GM10847 (cell line): ENCODE measurements around the gene RGCC.
A peak's percentile ranks its signal among the peaks of the same experiment; 100 is the strongest.

Experiments
- POLR2A ChIP-seq: IDR thresholded peaks from 2 replicates; pipeline ENCODE4 v1.6.1; 2011; ENCODE audit not compliant: insufficient read length; ENCODE audit errors: extremely low read depth

Gene RGCC

GRCh38 chr13:41456768-41457588, at the start of gene RGCC:
RGCC (plus strand) TSS chr13:41457550; CDS start chr13:41457708, 158 bp downstream.
- peak; percentile 65 for TF ChIP-seq POLR2A

- TF ChIP-seq POLR2A: no peak
These were observed 49.2 kb upstream of the RGCC start for GRCh38 chr13:41408121-41408520.

GRCh38 chr13:41408746-41409145, 48.6 kb upstream of the RGCC start:
- TF ChIP-seq POLR2A: no peak

- no peak for TF ChIP-seq POLR2A
These were observed 47.7 kb upstream of the RGCC start for GRCh38 chr13:41409611-41410010.

GRCh38 chr13:41411060-41411459, 46.3 kb upstream of the RGCC start:
- no peak for TF ChIP-seq POLR2A

GRCh38 chr13:41411522-41411921, 45.8 kb upstream of the RGCC start:
- no peak for TF ChIP-seq POLR2A

- TF ChIP-seq POLR2A: no peak
These were observed 43.5 kb upstream of the RGCC start for GRCh38 chr13:41413872-41414271.

GRCh38 chr13:41416276-41416675, 41.1 kb upstream of the RGCC start:
- no peak for TF ChIP-seq POLR2A

GRCh38 chr13:41418027-41418426, 39.3 kb upstream of the RGCC start:
- TF ChIP-seq POLR2A: no peak

GRCh38 chr13:41418731-41419130, 38.6 kb upstream of the RGCC start:
- no peak for TF ChIP-seq POLR2A

- no peak for TF ChIP-seq POLR2A
These were observed 38.1 kb upstream of the RGCC start for GRCh38 chr13:41419206-41419605.

GRCh38 chr13:41420146-41420545, 37.2 kb upstream of the RGCC start:
- no peak for TF ChIP-seq POLR2A

- TF ChIP-seq POLR2A: no peak
These were observed 31.3 kb upstream of the RGCC start for GRCh38 chr13:41426047-41426446.

- no peak for TF ChIP-seq POLR2A
These were observed 29.7 kb upstream of the RGCC start for GRCh38 chr13:41427666-41428065.

- TF ChIP-seq POLR2A: no peak
These were observed 29.2 kb upstream of the RGCC start for GRCh38 chr13:41428155-41428554.

GRCh38 chr13:41434831-41435520, 22.4 kb upstream of the RGCC start:
- TF ChIP-seq POLR2A: no peak
